ENCODE data around the gene ZNF670.

Gene ZNF670

DNA sequence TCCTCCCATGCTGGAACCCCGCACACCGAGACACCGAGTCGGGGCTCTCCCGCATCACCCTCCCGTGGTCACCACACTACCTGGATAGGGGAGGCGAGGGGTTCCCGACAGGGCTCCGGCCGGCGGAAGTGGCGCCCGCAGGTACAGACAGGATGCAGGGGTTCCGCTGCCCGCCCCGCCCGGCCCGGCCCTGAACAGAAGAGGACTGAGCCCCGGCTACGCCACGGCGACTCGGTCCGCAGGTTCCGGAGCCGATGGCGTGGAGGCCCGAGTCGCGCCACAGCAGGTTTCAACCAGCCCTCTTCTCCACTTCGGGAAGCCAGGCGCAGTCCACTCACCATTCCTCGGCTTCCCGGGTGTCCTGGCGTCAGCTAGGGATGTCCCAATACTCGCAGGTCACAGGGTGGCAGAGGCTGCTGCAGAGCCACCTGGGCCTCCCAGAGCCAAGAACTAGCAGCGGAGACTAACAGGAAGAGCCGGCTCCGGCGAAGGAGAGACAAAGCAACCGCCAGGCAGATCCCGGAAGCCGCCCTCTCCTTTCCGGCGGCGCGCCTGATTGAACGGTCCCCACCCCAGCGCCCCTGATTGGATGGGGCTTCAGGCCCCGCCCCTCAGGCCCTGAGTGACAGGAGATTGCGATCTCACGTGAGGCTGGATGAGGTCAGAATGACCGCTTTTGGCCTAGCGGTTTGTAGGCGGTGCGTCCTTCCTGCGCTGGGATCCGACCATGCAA is 25.4 kb upstream of the ZNF670 start, which contains the start of gene ZNF669:
Gene ZNF669 (minus strand): TSS at position 498 of the 733 bp plus-strand sequence. CDS start 157 bp downstream, at position 341.
- DNase-seq = peak; percentile 96

- no peak for DNase-seq
Observed at GRCh38 chr1:247102381-247102780, 23.8 kb upstream of the ZNF670 start.

- DNase-seq = no peak
Observed at GRCh38 chr1:247100676-247101279, 22.2 kb upstream of the ZNF670 start.

GRCh38 chr1:247096958-247097357 is 18.3 kb upstream of the ZNF670 start:
- DNase-seq = no peak

GRCh38 chr1:247096544-247096943 is 17.9 kb upstream of the ZNF670 start:
- DNase-seq = no peak

GRCh38 chr1:247096112-247096511 is 17.5 kb upstream of the ZNF670 start:
- no peak for DNase-seq

GRCh38 chr1:247090455-247090854 is 11.8 kb upstream of the ZNF670 start:
- no peak for DNase-seq

GRCh38 chr1:247089616-247090375 is 11.2 kb upstream of the ZNF670 start:
- DNase-seq = no peak

DNA sequence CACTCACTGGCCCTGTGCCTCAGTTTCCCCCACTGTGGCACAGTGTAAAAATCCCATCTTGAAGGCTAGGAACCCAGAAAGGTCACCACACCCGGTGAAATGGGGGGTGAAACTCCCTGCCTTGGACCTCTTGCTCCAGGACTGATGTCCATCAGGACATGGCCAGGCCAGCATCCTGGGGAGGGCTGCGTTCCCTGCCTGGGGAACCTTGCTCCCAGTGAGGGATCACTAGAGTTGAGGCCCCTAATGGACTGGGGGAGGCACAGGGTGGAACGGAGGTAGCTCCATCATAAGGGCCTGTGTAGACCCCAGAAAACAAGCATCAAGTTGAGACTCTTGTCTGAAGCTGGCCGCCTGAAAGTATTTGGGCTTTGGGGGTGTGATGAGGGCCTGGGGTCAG is 10.4 kb upstream of the ZNF670 start:
- no peak for DNase-seq

DNA sequence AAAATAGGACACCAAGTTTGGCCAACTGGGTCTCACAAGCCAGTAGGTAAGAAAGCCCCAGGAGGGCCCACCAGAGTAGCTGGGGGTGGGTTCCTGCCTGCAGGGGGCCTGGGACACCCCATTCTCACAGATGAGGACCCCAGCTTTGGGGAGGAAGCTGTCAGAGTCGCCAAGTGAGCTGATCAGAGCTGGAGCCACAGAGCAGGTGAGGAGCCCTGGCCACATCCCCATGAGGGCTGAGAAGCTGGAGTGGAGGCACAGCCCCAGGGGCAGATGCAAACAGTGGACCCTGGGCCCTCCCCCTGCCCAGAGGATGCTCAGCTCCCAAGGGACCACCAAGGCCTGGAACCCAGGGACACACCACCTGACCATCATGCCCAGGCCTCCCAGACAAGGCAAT is 8.6 kb upstream of the ZNF670 start:
- no peak for DNase-seq

GRCh38 chr1:247085310-247085709 is 6.7 kb upstream of the ZNF670 start:
- DNase-seq = no peak

GRCh38 chr1:247084771-247085170 is 6.2 kb upstream of the ZNF670 start:
- DNase-seq = no peak

- no peak for DNase-seq
Observed at GRCh38 chr1:247079141-247079874, 697 bp upstream of the ZNF670 start.

GRCh38 chr1:247077876-247078257 is 744 bp downstream of the ZNF670 start:
- no peak for DNase-seq

- DNase-seq = no peak
Observed at GRCh38 chr1:247077213-247077612, 1.4 kb downstream of the ZNF670 start.

- no peak for DNase-seq
Observed at GRCh38 chr1:247070645-247071044, 8.0 kb downstream of the ZNF670 start.

- DNase-seq = no peak
Observed at GRCh38 chr1:247064304-247064703, 14.3 kb downstream of the ZNF670 start.

DNA sequence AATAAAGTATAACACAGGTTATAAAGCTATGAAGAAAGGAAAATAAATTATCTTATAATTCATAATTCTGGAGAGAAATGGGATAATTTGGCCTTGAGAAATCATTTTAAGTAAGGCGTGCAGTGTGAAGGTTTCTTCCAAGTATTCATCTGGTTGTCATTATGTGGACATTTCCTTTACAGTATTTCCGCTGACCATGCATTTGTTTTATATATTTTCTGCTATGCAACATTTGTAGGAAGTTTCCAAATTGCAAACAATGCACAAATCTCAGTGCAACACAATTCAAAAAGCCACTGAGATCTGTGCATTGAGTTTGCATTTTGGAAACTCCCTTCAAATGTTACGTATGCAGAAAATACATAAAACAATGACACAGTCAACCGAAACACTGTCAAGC is 17.8 kb downstream of the ZNF670 start:
- no peak for DNase-seq

- DNase-seq = no peak
Observed at GRCh38 chr1:247056071-247056470, 22.5 kb downstream of the ZNF670 start.

DNA sequence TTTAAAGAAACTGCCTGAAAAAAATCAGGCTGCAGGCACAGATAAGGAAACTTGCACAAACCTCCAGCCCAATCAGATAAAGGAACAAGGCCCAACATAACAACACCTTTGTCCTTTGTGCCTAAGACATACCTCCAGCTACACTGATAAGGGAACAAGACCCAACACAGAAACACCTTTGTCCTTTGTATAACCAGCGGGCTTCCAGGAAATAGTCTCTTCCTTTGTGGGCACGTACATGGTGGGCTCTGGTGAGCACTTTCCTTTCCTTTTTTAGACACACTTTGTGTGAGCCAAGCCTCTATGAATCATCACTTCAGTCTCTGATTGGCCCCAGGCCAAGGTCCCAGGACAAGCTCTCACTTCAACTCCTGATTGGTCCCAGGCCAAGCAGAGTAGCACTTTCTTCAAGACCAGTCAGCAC is 23.6 kb downstream of the ZNF670 start:
- DNase-seq = no peak

DNA sequence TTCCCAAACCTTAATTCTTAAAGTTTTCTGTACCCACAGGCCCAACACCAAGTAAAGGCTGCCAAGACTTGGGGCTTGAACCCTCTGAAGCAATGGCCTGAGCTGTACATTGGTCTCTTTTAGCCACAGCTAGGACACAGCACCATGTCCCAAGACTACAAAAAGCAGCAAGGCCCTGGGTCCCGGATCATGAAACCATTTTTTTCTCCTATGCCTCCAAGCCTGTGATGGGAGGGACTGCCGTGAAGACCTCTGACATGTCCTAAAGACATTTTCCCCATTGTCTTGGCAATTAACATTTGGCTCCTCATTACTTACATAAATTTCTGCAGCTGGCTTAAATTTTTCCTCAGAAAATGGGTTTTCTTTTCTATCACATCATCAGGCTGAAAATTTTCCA is 30.9 kb downstream of the ZNF670 start:
- no peak for DNase-seq

GRCh38 chr1:247047260-247047659 is 31.4 kb downstream of the ZNF670 start:
- DNase-seq = no peak

DNA sequence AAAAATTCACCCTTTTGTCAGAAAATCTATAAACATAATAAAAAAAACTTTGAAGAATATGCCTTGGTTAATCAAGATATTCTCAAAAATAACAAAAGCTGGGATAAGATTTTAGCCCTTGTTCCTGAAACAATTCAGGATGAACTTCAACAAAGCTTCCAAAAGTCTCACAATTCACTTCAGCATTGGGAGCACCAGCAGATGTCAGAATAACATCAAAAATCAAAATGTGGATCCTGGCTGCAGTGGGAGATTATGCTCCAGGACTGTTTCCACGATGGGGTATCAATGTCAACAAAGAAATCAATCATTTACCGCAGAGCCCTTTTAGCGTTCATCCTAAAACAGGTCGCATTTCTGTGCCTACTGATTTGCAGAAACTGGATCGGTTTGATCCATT is 35.2 kb downstream of the ZNF670 start:
- no peak for DNase-seq
